Sigmoid colon (tissue), 7 donors: ENCODE results near the gene SCGB2A2. TPM values are rescaled to one million over a fixed set of nuclear protein-coding genes. Genes with fewer than 3 reads are reported as not detected.

Source experiments
- DNase-seq: peaks from one replicate; pipeline ENCODE4 v3.0.0-alpha.2; 2019
- H3K27ac ChIP-seq, 4 donors: fragments of 200-600 bp; sonication (generic); one replicate each; pipeline ENCODE4 v1.5.1; 2016 to 2019; ENCODE audit warnings: mild to moderate bottlenecking in 1 of 4
- H3K27me3 ChIP-seq, 3 donors: fragments of 200-600 bp; sonication (generic); one replicate each; pipeline ENCODE4 v1.5.1; 2019; ENCODE audit warnings: mild to moderate bottlenecking in 1 of 3
- H3K36me3 ChIP-seq, 4 donors: fragments of 200-600 bp; sonication (generic); one replicate each; pipeline ENCODE4 v1.5.1; 2016 to 2019
- H3K4me1 ChIP-seq, 4 donors: fragments of 200-600 bp; sonication (generic); one replicate each; pipeline ENCODE4 v1.5.1; 2017 to 2019
- H3K4me3 ChIP-seq, 4 donors: fragments of 200-600 bp; sonication (generic); one replicate each; pipeline ENCODE4 v1.5.1; 2017 to 2019; ENCODE audit warnings: mild to moderate bottlenecking in 2 of 4, moderate library complexity in 1 of 4
- H3K9me3 ChIP-seq, 4 donors: fragments of 200-600 bp in 3 of 4; sonication (generic) in 3 of 4; one replicate each; pipeline versions ENCODE4 v1.5.1 to v1.6.1; 2013 to 2019
- CTCF ChIP-seq, 4 experiments: fragments of 450-650 bp in 3 of 4; fragments of 200-600 bp in 1 of 4; IDR thresholded peaks; one replicate each; pipeline ENCODE4 v1.5.1; 2016 to 2019; ENCODE audit warnings: antibody characterized with exemption in 4 of 4, mild to moderate bottlenecking in 3 of 4, moderate library complexity in 2 of 4
- EP300 ChIP-seq, 4 donors: sonication (generic); formaldehyde crosslinking; IDR thresholded peaks; one replicate each; pipeline ENCODE4 v1.6.1; 2017; ENCODE audit warnings: antibody characterized with exemption in 4 of 4
- POLR2A ChIP-seq, 2 donors: fragments of 450-650 bp; IDR thresholded peaks; one replicate each; pipeline ENCODE4 v1.6.1; 2016; ENCODE audit warnings: antibody characterized with exemption in 2 of 2, mild to moderate bottlenecking in 2 of 2, moderate library complexity in 2 of 2
- POLR2AphosphoS5 ChIP-seq, 4 donors: sonication (generic); formaldehyde crosslinking; IDR thresholded peaks; one replicate each; pipeline ENCODE4 v1.6.1; 2017; ENCODE audit warnings: antibody characterized with exemption in 4 of 4
- WGBS, 2 donors: extraction: QIAGEN DNeasy Blood & Tissue Kit; methylation state at CpG; one replicate each; pipeline ENCODE4 v1.1.7; 2013; 5-methylcytosine and 5-hydroxymethylcytosine counted together
- intact Hi-C: fragments of 100-400 bp; cut with DNase I; formaldehyde crosslinking; loops from one replicate; pipeline ENCODE4 v1.15.1; 2023
- polyA plus RNA-seq, 3 donors: library from polyadenylated mRNA; stranded (reverse); fragments of 200-250 nt; gene quantifications; one replicate each; pipeline ENCODE4 v1.2.3, GENCODE V29; 2013
- total RNA-seq, 4 donors: library from RNA; depleted of rRNA; stranded (reverse); fragments of >200 nt; gene quantifications; one replicate each; pipeline ENCODE4 v1.1.0, GENCODE V29; 2016
- donor health status: healthy with polysubstance abuse.
- donor health status: Bipolar disorder and iron deficiency.
- donor health status: healthy.

The SCGB2A2 gene
- total and polyA plus RNA-seq, 7 donors: not detected

GRCh38 chr11:62307950-62308349 is 38.0 kb downstream of the SCGB2A2 start:
- H3K36me3 ChIP-seq: no peaks in the 10 kb centered on the region
- TF ChIP-seq EP300 (IDR thresholded peaks at IDR 0.05) (no peak), POLR2AphosphoS5 (IDR thresholded peaks at IDR 0.05) (no peak), CTCF (IDR thresholded peaks at IDR 0.05) (no peak), POLR2A (IDR thresholded peaks at IDR 0.05) (no peak)
- intact Hi-C loops: no loop called here

GRCh38 chr11:62309991-62310390 is 40.0 kb downstream of the SCGB2A2 start:
- H3K9me3 ChIP-seq: no peaks in the 10 kb centered on the region
- TF ChIP-seq POLR2A (IDR thresholded peaks at IDR 0.05) (no peak), POLR2AphosphoS5 (IDR thresholded peaks at IDR 0.05) (no peak), CTCF (IDR thresholded peaks at IDR 0.05) (no peak), EP300 (IDR thresholded peaks at IDR 0.05) (no peak)
- H3K36me3 ChIP-seq: no peaks in the 10 kb centered on the region
- no peak overlapping the region for H3K4me3 ChIP-seq
- intact Hi-C loops: loop anchor here (5.0 kb wide), 1 partner anchor 513 kb away; no protein-coding TSS in a partner anchor
- H3K27ac ChIP-seq: no peak overlapping the region
- peaks cover 0 to 5% (median 0%) of the 10 kb centered on the region in 4 donors for H3K4me1 ChIP-seq
- WGBS, 2 donors: 44 to 51% methylated on average over 7 of the region's 7 CpGs
- peaks cover 0 to 34% (median 0%) of the 10 kb centered on the region in 3 donors for H3K27me3 ChIP-seq
- no peak for DNase-seq

More at GRCh38 chr11:62307950-62308349, 38.0 kb downstream of the SCGB2A2 start:
- peaks cover 0 to 26% (median 0%) of the 10 kb centered on the region in 3 donors for H3K27me3 ChIP-seq
- H3K4me1 ChIP-seq: peaks cover 0 to 5% (median 0%) of the 10 kb centered on the region in 4 donors
- H3K9me3 ChIP-seq: no peaks in the 10 kb centered on the region
- H3K4me3 ChIP-seq: no peak overlapping the region
- DNase-seq: no peak
- H3K27ac ChIP-seq: no peak overlapping the region

- intact Hi-C loops: no loop called here
- no peak overlapping the region for H3K27ac ChIP-seq
- WGBS, 2 donors: 76 to 82% methylated on average over 1 of the region's 1 CpG
- H3K4me1 ChIP-seq: peaks cover 0 to 5% (median 0%) of the 10 kb centered on the region in 4 donors
- peaks cover 0 to 17% (median 0%) of the 10 kb centered on the region in 3 donors for H3K27me3 ChIP-seq
- H3K9me3 ChIP-seq: no peaks in the 10 kb centered on the region
- no peaks in the 10 kb centered on the region for H3K36me3 ChIP-seq
- TF ChIP-seq CTCF (IDR thresholded peaks at IDR 0.05): no peak
- no peak for TF ChIP-seq EP300 (IDR thresholded peaks at IDR 0.05)
- no peak for TF ChIP-seq POLR2AphosphoS5 (IDR thresholded peaks at IDR 0.05)
- DNase-seq: no peak
- H3K4me3 ChIP-seq: no peak overlapping the region
These were observed 45.5 kb downstream of the SCGB2A2 start for GRCh38 chr11:62315431-62315830.

GRCh38 chr11:62322524-62322923 is 52.6 kb downstream of the SCGB2A2 start:
- no peaks in the 10 kb centered on the region for H3K36me3 ChIP-seq
- intact Hi-C loops: no loop called here
- H3K4me3 ChIP-seq: no peak overlapping the region
- DNase-seq: no peak
- H3K4me1 ChIP-seq: no peaks in the 10 kb centered on the region
- 49 to 83% methylated on average over 2 of the region's 2 CpGs for WGBS, 2 donors
- no peaks in the 10 kb centered on the region for H3K9me3 ChIP-seq
- TF ChIP-seq CTCF (IDR thresholded peaks at IDR 0.05): no peak
- no peak for TF ChIP-seq POLR2A (IDR thresholded peaks at IDR 0.05)
- no peak for TF ChIP-seq POLR2AphosphoS5 (IDR thresholded peaks at IDR 0.05)
- TF ChIP-seq EP300 (IDR thresholded peaks at IDR 0.05): no peak
- peaks cover 0 to 10% (median 0%) of the 10 kb centered on the region in 3 donors for H3K27me3 ChIP-seq
- H3K27ac ChIP-seq: no peak overlapping the region

Other genes starting within 250 kb of the SCGB2A2 start
- 10 to 100 TPM in 1 of 4 donors, 1 to 10 TPM in 3; 5.4 to 25.3 (median 8.9) TPM for gene INCENP, start 146.1 kb upstream of the SCGB2A2 start, total RNA-seq
- gene INCENP, start 146.1 kb upstream of the SCGB2A2 start, polyA plus RNA-seq: 10 to 100 TPM in 1 of 3 donors, 1 to 10 TPM in 2; 4.2 to 21.6 (median 5.3) TPM
- gene SCGB1D1, start 79.9 kb upstream of the SCGB2A2 start, total RNA-seq: not detected
- not detected for gene SCGB1D1, start 79.9 kb upstream of the SCGB2A2 start, polyA plus RNA-seq
- gene SCGB2A1, start 61.5 kb upstream of the SCGB2A2 start, total RNA-seq: not detected
- 10 to 100 TPM in 1 of 3 donors, 1 to 10 TPM in 2; 3.6 to 35.4 (median 9.9) TPM for gene SCGB2A1, start 61.5 kb upstream of the SCGB2A2 start, polyA plus RNA-seq
- not detected for gene SCGB1D2, start 27.9 kb upstream of the SCGB2A2 start, total RNA-seq
- gene SCGB1D2, start 27.9 kb upstream of the SCGB2A2 start, polyA plus RNA-seq: not detected
- gene SCGB1D4, start 28.9 kb downstream of the SCGB2A2 start, total RNA-seq: not detected
- gene SCGB1D4, start 28.9 kb downstream of the SCGB2A2 start, polyA plus RNA-seq: not detected
- 10 to 100 TPM in 2 of 4 donors, 1 to 10 TPM in 2; 4.8 to 26.0 (median 9.5) TPM for gene ASRGL1, start 67.3 kb downstream of the SCGB2A2 start, total RNA-seq
- gene ASRGL1, start 67.3 kb downstream of the SCGB2A2 start, polyA plus RNA-seq: 10 to 100 TPM; 22.0 to 35.2 (median 22.8) TPM
- not detected for gene SCGB1A1, start 148.9 kb downstream of the SCGB2A2 start, total RNA-seq
- gene SCGB1A1, start 148.9 kb downstream of the SCGB2A2 start, polyA plus RNA-seq: 10 to 100 TPM in 1 of 3 donors, not detected in 2; 11.4 TPM